Skin epidermis (tissue), 12 donors: ENCODE results near the gene KCNK10.

ENCODE experiments used
- H3K27ac ChIP-seq, 21 experiments: fragments of 200-600 bp; sonication (generic) in 11 of 21; one replicate each; pipeline ENCODE4 v1.5.0; 2020; ENCODE audit warnings: mild to moderate bottlenecking in 3 of 21, inconsistent platforms in 2 of 21, moderate library complexity in 2 of 21
- H3K4me3 ChIP-seq, 7 experiments: fragments of 200-600 bp; sonication (generic) in 2 of 7; one replicate each; pipeline ENCODE4 v1.5.0; 2020; ENCODE audit warnings: inconsistent platforms in 2 of 7, mild to moderate bottlenecking in 2 of 7, moderate library complexity in 1 of 7

Gene KCNK10

DNA sequence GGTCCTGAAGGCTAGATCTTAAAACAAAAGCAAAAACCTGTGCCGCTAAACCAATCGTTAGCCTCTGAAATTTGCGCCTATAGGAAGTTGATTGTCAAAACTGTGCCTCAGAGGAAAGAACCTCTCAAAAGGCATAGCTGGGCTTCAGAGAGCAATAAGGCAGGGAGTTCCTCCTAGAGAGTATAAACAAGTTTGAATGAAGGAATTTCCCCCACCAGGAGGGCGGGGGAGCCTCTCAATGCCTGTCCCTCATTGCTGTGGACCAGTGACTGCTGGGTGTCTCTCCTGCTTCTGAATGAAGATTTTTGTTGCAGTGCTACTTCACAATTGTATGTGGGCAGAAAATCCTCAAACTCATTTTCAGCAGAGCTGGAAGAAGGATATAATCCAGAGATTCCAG, 88.6 kb downstream of the KCNK10 start:
- H3K4me3 ChIP-seq, result no peak overlapping the region
- no peak overlapping the region for H3K27ac ChIP-seq

DNA sequence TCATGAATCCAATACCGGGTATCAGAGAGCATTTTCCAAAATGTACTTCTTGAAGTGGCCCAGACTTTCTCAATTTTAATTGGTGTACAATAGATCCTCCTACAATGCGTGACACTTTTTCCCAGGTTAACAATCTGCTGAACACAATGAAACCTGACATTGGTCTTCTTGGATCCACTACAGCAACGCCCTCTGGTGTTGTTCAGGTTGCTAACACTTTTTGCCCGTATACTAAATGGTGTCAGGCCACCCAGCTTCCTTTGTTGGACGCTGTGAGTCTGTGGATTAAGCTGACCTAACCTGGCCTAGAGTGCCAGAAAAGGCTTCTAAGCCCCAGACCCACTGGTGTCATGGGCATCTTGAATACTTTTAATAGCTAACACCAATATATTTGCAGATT, 89.2 kb downstream of the KCNK10 start:
- no peak overlapping the region for H3K27ac ChIP-seq
- no peak overlapping the region for H3K4me3 ChIP-seq

DNA sequence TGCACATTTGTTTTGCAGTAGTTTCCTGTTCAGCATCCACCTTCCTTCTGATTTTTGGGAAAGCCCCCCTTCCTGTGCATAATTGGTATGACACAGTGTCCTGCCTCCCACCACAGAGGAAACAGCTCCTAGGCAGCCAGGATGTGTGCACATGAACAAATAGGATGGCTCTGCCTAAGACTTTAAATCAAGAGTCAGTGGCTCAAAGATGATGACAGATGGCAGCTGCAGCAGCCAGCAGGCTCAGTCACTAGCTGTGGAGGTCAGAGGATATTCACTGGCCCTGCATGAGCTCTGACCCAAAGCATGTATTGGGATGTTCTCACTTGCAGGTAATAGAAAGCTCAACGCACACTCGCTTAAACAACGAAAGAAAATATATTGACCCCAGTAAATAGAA, 90.3 kb downstream of the KCNK10 start:
- H3K27ac ChIP-seq, result no peak overlapping the region
- H3K4me3 ChIP-seq, result no peak overlapping the region

DNA sequence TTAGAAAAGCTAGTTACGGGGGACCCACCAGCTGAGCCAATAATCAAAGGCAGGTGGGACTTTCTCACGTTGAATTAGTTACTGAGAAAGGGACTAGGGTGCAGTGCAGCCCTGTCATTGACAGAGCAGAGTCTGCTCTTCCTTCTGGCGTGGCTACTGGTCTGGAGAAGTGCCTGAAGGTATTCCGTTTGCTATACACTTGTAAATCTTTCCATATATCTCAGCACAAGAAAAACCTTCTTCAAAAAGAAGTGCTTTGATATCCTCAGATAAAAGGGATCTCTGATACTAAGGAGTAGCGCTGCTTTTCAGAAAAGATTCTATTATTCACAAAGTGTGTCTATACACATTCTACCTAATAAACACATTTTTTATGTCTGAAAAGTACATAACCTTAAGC, 91.5 kb downstream of the KCNK10 start:
- no peak overlapping the region for H3K4me3 ChIP-seq
- H3K27ac ChIP-seq, result no peak overlapping the region

DNA sequence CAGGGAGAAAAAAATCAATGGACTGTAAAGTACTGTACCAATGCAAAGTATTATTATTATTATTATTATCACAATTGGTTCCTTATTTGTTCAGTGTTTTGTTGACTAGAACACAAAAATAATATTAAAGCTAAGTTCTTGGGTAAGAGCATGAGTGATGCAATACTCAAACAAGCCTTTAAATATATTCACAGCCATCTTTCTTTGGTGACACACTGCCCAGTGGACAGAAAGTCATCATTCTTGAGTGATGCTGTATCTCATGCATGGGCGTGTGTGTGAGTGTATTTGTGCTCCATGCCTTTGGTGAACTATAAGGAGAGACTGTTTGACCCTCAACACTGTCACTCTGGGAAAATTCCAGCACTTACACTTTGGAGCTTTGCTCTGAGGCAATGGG, 93.6 kb downstream of the KCNK10 start:
- no peak overlapping the region for H3K4me3 ChIP-seq

DNA sequence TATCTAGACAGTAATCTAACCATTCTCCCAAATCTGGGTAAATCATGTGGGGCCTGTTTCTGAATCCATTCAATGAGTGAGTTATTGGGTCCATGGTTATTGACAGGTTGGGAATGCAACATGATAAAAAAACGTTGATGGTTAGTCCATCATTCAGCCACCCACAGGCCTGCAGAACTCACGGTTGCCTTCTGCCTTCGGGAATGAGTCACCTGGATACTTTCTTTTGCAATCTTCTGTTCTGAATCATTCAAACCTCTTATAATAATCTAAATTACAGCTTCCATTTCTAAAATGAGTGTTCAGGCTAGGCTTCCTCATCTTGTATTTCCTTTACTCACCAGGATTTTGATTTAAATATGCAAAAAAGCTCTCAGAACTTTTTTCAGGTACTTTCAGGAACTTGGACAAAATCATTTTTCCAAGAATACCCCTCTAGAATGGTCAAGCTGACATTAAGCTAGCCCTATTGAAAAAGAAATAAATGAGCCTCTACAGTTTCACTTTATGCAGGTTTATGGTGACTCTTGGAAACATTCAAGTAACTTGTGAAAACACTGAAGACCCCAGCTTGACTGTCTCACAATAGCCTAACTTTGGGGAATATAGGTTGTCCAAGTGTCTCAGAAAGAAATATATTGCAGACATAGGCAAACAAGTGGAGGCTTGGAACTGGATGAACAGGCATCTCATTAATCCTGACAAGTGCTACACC, 94.4 kb downstream of the KCNK10 start:
- no peak overlapping the region for H3K27ac ChIP-seq
- no peak overlapping the region for H3K4me3 ChIP-seq

More for the DNA sequence above, 93.6 kb downstream of the KCNK10 start:
- H3K27ac ChIP-seq, result no peak overlapping the region

DNA sequence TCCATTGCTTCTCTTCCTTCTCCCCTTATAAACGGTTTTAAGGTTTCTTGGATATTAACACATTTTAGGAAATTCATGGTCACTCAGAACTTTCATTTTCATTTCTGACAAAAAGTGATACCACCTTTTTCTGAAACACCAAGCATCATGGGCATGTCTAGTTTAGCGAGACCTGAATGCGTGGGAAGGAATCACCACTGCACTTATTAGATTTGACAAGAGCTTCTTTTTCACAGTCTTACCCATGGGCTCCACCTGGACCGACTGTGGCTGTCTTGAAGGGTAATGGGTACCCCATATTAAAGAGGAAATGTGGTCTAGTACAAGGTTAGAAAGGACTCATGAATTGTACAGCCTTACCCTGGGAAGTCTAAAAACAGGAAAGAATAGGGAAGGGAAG, 95.4 kb downstream of the KCNK10 start:
- no peak overlapping the region for H3K4me3 ChIP-seq
- no peak overlapping the region for H3K27ac ChIP-seq

DNA sequence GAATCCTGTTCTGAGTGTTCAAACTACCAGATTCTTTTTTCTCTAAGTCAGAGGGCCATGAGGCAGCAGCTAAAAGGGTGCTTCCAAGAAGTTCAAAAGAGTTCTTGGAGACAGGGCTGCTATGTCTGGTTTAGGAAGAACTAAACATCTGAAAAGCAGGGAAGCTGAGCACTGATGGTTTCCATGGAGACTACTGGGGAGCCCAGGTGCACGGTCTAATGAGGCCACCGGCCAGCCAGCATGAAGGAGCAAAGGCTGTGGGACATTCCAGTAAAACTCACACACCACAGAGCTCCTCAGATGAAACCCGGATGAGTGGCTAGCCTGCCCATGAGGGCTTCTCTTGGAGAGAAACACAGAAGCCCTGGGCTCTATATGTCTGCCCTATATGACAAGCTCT, 97.3 kb downstream of the KCNK10 start:
- no peak overlapping the region for H3K27ac ChIP-seq
- no peak overlapping the region for H3K4me3 ChIP-seq

DNA sequence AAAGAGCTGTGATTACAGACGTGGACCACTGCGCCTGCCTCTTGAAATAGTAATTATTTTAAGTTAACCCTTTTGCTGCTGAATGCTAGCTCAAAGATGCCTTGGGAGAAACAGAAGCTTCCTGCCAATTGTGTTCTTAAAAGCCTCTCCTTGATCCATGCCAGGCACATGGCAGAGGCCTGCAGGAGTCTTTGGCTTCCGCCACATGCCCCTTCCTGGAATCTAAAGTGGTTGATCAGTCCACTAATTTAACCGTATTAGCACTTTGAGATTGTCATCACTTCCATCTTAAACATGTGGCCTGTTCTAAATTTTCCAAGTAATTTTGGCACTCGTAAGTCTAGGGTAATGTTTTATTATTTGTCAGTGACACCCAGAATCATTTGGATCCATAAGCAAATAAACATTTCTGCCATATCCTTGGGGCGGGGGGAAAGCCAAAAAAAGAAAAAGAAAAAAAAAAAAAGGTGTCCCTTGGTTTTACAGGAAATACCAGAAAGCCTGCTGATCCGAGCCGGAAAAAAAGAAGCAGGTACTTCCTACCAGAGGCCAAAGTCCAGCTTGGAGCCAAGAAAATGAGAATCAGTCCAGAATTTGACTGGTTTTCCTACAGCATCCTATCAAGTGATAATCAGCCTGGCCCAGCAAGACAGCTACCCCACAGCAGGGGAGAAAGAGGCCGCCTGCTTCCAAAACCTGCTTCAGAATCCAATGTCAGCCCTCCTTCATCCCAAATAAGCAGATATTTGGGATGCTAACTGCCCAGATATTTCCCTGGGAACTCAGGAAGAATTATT, 104.8 kb downstream of the KCNK10 start:
- H3K4me3 ChIP-seq, result no peak overlapping the region
- no peak overlapping the region for H3K27ac ChIP-seq

DNA sequence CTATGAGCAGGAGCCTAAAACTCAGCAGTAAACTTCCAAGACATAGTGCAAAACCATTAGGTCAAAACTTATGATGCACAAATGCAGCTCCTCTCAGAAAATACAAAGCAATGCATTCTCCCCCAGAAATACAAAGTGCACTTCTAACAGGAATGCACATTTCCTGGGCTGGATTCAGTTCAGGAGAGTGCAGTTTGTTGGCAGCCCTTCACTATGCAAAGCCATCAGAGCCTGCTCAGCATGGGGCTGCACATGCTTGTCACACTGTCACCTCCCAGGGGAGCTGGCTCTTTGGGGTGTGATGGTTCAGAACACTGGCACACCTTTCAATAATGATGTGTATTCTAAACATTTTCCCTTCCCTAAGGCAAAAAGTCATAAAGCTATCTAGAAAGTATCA, 110.4 kb downstream of the KCNK10 start:
- Histone ChIP-seq H3K27ac (no peak overlapping the region), H3K4me3 (no peak overlapping the region)

DNA sequence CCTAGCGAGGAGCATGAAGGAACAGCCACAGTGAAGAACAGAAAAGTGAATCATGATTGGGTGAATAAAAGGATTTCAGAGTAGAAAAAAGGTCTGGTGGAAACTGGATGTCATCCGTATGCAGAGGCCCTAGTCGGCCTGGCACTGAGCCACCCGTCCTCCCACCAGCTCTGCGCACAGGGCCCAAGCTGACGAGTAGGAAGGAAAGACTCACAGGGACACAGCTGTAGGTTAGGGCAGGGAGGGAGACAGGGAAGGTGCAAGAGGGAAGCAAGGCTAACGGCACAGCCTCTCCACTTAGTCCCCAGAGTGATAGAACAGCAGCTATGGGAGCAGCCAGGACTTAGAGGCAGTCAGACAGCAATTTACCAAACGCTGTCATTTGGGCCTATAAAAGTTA, 112.6 kb downstream of the KCNK10 start:
- no peak overlapping the region for H3K4me3 ChIP-seq
- no peak overlapping the region for H3K27ac ChIP-seq

DNA sequence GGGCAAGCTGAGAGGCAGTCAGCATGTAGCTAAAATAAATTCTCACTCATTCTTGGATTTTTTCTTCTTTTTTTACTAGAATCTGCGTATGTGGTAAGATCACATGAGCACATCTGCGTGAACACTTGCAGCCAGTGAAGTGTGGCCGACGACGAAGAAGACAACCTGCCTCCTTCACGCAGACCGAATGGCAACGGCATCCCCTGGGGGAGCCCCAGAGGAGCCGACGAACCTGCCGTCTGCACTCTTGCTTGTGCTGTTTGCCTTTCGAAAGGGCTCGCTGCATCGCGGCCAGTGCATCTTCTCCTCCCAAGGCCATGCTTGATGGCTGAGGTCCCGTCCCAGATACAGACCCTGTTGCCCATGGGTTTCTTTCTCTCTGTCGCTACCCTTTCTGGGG, 113.8 kb downstream of the KCNK10 start:
- no peak overlapping the region for H3K27ac ChIP-seq
- H3K4me3 ChIP-seq, result no peak overlapping the region

DNA sequence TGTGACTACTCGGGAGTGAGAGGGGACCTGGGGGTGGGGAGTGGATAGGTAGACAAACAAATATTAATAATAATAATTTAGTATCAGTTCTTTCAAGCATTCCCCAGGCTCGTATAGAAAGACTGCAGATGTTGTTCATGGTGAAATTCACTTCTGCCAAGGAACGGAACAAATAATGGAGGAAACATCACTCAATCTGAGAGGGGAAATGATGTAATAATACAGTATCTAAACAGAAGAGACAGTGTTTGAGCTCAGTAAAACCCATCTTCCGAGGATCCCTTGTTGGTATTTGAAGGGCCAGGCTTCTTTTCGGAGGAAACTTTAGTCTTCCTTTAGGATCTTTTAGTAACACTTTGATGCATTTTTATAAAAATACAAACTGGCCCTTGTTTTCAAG, 114.2 kb downstream of the KCNK10 start:
- no peak overlapping the region for H3K27ac ChIP-seq
- H3K4me3 ChIP-seq, result no peak overlapping the region

DNA sequence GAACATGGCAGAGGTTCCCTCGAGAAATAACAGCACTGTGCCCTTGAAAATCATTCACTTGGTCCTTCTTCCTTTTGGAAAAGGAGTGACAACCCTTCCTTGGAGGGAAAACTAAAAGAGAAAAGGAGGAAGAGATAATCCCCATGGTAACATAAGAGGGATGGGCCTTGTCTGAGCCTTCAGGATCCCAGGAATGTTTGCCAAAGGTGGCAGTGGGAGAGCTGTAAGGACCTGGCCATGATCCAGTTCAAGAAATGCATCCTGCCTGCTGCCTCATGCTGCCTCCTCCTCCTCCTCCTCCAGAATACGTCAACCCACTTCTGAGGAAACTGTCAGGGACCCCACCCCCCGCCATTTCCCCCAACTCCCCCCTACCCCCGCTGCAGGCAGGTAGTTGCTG, 118.8 kb downstream of the KCNK10 start:
- Histone ChIP-seq H3K4me3 (no peak overlapping the region), H3K27ac (no peak overlapping the region)

DNA sequence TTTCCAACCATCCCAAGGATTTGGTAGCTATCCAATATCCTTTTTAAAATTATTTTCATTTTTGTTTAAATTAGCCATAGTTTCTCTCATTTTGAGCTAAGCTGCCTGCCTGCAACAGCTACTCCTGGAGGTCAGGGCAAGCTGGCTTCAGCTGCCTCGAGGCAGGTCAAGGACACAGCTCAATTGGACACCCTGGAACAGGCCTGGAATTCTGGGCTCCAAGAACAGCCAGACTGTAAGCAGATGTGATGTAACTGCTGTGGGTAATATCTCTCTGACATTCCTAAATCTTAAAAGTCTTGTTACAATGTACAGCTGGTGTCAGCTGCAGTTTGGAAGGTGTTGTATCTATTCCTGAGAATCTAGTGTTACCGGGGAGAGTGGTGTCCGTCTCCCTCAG, 119.8 kb downstream of the KCNK10 start:
- no peak overlapping the region for H3K27ac ChIP-seq
- H3K4me3 ChIP-seq, result no peak overlapping the region

DNA sequence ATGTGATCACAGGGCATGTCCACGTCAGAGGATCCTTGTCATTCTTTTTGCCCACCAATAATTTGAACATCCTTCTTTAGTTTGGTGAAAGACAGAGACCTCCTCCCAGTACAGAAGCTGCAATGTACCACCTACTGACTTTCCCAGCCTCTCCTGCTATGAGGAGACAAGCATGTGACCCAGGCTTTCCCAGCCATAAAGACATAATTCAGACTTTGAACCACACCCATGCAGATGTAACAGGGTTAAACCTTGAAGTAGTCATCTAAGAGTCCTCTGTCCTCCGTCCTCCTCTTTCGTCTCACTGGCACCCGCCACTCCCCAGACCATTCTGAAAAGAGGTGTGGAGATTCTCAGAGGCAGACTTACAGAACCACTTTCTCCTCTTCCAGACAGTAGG, 120.8 kb downstream of the KCNK10 start:
- H3K4me3 ChIP-seq, result no peak overlapping the region
- no peak overlapping the region for H3K27ac ChIP-seq

DNA sequence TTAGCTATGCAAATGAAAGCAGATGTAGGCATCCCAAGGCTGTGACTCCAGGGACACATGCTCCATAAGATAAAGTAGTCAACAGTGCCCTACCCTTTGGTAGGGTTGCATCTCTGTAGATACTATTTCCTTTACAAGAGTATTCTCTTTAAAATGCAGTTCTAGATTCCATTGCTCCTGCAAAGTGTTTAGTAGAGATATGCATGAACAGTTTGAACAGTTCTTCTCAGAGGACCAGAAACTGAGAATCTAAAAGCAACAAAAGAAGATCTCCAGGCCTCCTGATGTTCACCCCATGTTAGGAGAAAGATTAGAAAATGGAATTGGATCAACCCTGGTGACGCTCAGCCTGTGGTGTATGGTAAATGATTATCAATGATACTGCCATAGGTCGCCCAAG, 121.2 kb downstream of the KCNK10 start:
- H3K4me3 ChIP-seq, result no peak overlapping the region
- no peak overlapping the region for H3K27ac ChIP-seq

DNA sequence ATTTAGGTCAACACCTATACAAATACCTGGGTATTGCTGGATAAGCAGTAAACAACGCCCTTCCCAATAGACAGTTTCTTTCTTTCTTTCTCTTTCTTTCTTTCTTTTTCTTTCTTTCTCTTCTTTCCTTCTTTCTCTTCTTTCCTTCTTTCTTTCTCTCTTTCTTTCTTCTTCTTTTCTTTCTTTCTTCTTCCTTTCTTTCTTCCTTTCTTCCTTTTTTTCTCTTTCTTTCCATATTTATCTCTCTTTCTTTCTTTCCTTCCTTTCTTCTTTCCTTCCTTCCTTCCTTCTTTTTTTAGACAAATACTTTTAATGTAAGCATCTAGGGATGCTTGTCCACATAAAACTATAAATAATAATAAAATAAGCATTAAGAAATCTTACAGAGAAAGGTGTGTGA, 123.2 kb downstream of the KCNK10 start:
- H3K27ac ChIP-seq, result no peak overlapping the region
- H3K4me3 ChIP-seq, result no peak overlapping the region

DNA sequence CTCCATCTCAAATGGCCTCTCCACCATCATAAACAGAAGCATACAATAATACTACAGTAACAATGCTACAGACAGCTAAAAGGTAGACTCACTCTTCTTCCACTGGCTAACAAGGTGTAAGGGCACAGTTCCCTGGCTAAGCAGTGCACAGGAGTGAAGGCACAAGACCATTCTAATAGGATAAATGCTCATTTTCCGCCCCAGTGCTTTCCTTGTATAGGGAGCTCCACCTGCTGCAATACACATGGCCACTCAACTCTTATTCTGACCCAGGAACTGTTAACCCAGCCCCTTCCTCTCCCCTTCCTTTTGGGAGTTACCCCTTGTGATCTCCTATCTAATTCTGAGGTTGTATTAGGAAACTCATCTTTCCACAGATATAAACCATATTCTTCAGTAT, 124.6 kb downstream of the KCNK10 start:
- no peak overlapping the region for H3K4me3 ChIP-seq

DNA sequence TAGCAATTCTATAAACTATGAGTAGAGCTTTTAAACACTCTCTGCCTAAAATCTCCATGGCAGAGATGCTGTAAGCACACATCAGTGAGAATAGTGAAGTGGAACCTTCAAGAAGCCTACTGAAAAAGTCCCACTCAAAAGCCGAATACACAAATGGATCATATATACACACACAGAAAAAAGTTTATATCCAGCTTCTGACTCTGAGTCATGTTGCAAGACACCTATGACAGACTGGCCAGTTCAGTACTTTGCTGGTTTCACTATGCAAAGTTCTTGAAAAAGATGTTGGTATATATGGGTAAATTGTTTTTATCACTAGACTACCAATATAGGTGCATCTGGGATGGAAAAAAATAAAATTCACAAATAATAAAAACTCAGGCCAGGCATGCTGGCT, 126.1 kb downstream of the KCNK10 start:
- Histone ChIP-seq H3K27ac (no peak overlapping the region), H3K4me3 (no peak overlapping the region)

More for the DNA sequence above, 124.6 kb downstream of the KCNK10 start:
- H3K27ac ChIP-seq, result no peak overlapping the region

DNA sequence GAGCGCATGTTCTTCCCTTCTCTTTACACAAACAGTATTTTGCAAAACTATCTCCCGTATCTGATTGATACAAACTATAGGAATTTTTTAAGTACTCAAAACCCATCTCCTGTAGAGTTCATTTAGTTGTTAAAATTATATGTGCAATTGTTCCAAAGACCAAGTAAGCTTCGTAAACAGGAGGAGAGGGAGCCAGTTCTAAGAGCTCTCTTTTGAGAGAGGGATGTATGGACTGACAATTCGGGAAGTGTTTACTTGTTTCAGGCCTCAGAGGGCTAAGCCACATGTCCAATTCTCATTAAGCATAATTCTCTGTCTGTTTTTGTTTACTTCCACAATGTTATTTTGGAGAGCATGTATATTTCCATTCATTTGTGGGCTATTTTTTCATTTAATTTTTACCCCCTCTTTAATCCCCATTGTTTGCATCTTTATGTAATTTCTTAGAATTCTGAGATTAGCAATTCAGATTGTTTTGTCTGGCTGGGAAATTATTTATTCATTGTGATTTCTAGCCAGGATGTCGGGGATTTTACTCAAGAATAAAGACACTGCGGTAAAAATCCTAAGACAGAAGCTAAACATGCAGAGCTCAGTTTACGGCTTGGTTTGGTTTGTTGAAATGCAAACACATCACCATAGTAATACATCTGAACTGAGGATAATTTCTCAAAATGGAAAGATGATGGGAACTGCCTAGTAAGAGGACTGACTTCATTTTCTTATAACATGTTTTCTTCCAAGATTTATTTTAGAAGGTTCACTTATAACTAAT, 126.8 kb downstream of the KCNK10 start:
- Histone ChIP-seq H3K4me3 (no peak overlapping the region), H3K27ac (no peak overlapping the region)
